Astrocyte of the cerebellum (primary cell): ENCODE results near the gene ZNF468.
"Not testable (repeated sequence)": the region's sequence is repeated elsewhere in the genome, so short reads cannot be mapped to it uniquely, and the experiment has no call there.

Experiments used
- DNase-seq: peaks from one replicate; pipeline ENCODE4 v3.0.0-alpha.2; 2011; ENCODE audit warnings: low read depth
- H3K4me3 ChIP-seq: 2 replicates; pipeline ENCODE4 v1.5.1; 2011; ENCODE audit warnings: mild to moderate bottlenecking, low read depth, low read length, moderate library complexity
- CTCF ChIP-seq: IDR thresholded peaks from 2 replicates; pipeline ENCODE4 v1.5.1; 2012; ENCODE audit warnings: low read length, low read depth, moderate library complexity, mild to moderate bottlenecking; ENCODE audit errors: missing control alignments
- in situ Hi-C: cut with HindIII; loops from 2 replicates; pipeline ENCODE4 v1.10.0; 2017; ENCODE audit warnings: low sequenced_read_pairs

ZNF468 gene

GRCh38 chr19:52833541-52833940 lies 23.9 kb downstream of the ZNF468 start:
- DNase-seq, H3K4me3 ChIP-seq, in situ Hi-C loops: not testable (repeated sequence)

- H3K4me3 ChIP-seq, DNase-seq, in situ Hi-C loops: not testable (repeated sequence)
These were observed 27.6 kb downstream of the ZNF468 start for GRCh38 chr19:52829866-52830265.

- no peak overlapping the region for H3K4me3 ChIP-seq
- no peak for TF ChIP-seq CTCF
- DNase-seq = no peak
- in situ Hi-C loops = no loop called here
These were observed 31.7 kb downstream of the ZNF468 start for GRCh38 chr19:52825765-52826164.

- no peak for DNase-seq
- no peak overlapping the region for H3K4me3 ChIP-seq
- in situ Hi-C loops = no loop called here
- TF ChIP-seq CTCF = no peak
These were observed 33.7 kb downstream of the ZNF468 start for GRCh38 chr19:52823676-52824075.

GRCh38 chr19:52821204-52821960 lies 36.0 kb downstream of the ZNF468 start, which contains the start of gene ZNF28:
Gene ZNF28, minus strand, starts transcription at chr19:52821633. Its CDS starts 3,675 bp downstream, at chr19:52817958.
- DNase-seq, in situ Hi-C loops: not testable (repeated sequence)
- peak within 1 kb of the TSS; percentile 63 for H3K4me3 ChIP-seq

- in situ Hi-C loops, DNase-seq: not testable (repeated sequence)
- peak overlapping the region; percentile 63 for H3K4me3 ChIP-seq
These were observed 36.8 kb downstream of the ZNF468 start for GRCh38 chr19:52820472-52821203.

GRCh38 chr19:52809801-52810200 lies 47.6 kb downstream of the ZNF468 start:
- no peak for DNase-seq
- no peak overlapping the region for H3K4me3 ChIP-seq
- in situ Hi-C loops = no loop called here
- no peak for TF ChIP-seq CTCF

- H3K4me3 ChIP-seq, in situ Hi-C loops, DNase-seq: not testable (repeated sequence)
These were observed 57.3 kb downstream of the ZNF468 start for GRCh38 chr19:52799950-52800640.

- no peak for TF ChIP-seq CTCF
- in situ Hi-C loops = no loop called here
- DNase-seq = no peak
- H3K4me3 ChIP-seq = no peak overlapping the region
These were observed 68.0 kb downstream of the ZNF468 start for GRCh38 chr19:52789440-52789839.
